Adipocyte (in vitro differentiated cells): Measurements from ENCODE around the gene SLC1A2.

Experiments
- DNase-seq: peaks from one replicate; pipeline ENCODE4 v3.0.0-alpha.2; 2015; ENCODE audit warnings: low read depth
- H3K27me3 ChIP-seq: replicated peaks from 2 replicates; pipeline ENCODE4 v1.7.0; 2013; ENCODE audit warnings: mild to moderate bottlenecking, low read length, moderate library complexity; ENCODE audit not compliant: control insufficient read depth, insufficient read depth
- H3K36me3 ChIP-seq: 2 replicates; pipeline ENCODE4 v1.7.0; 2013; ENCODE audit warnings: low read length, mild to moderate bottlenecking, moderate library complexity; ENCODE audit not compliant: control insufficient read depth, insufficient read depth, severe bottlenecking
- H3K4me1 ChIP-seq: 2 replicates; pipeline ENCODE4 v1.7.0; 2013; ENCODE audit warnings: mild to moderate bottlenecking, low read length, moderate library complexity; ENCODE audit not compliant: control insufficient read depth, insufficient read depth
- H3K4me3 ChIP-seq: 2 replicates; pipeline ENCODE4 v1.7.0; 2013; ENCODE audit warnings: mild to moderate bottlenecking, low read length, moderate library complexity
- H3K9ac ChIP-seq: 2 replicates; pipeline ENCODE4 v1.7.0; 2013; ENCODE audit warnings: mild to moderate bottlenecking, low read length, moderate library complexity
- H3K9me3 ChIP-seq: 2 replicates; pipeline ENCODE4 v1.7.0; 2013; ENCODE audit warnings: mild to moderate bottlenecking, low read length, moderate library complexity; ENCODE audit not compliant: control insufficient read depth

SLC1A2 gene

GRCh38 chr11:35225946-35226520 is 193.3 kb downstream of the SLC1A2 start:
- Histone ChIP-seq H3K36me3 (peaks cover 97% of the 10 kb centered on the region), H3K9me3 (no peaks in the 10 kb centered on the region), H3K4me3 (no peak overlapping the region), H3K27me3 (no peaks in the 10 kb centered on the region), H3K9ac (no peak overlapping the region), H3K4me1 (peaks cover 23% of the 10 kb centered on the region)
- DNase-seq = no peak

- Histone ChIP-seq H3K36me3 (peaks cover 97% of the 10 kb centered on the region), H3K9ac (peak overlapping the region; percentile 31), H3K4me3 (no peak overlapping the region), H3K4me1 (peaks cover 24% of the 10 kb centered on the region), H3K9me3 (no peaks in the 10 kb centered on the region), H3K27me3 (no peaks in the 10 kb centered on the region)
- peak; percentile 15 for DNase-seq
Measured at GRCh38 chr11:35223991-35224390, 195.4 kb downstream of the SLC1A2 start.

GRCh38 chr11:35223371-35223796 is 196.0 kb downstream of the SLC1A2 start:
- Histone ChIP-seq H3K4me1 (peaks cover 29% of the 10 kb centered on the region), H3K27me3 (no peaks in the 10 kb centered on the region), H3K36me3 (peaks cover 97% of the 10 kb centered on the region), H3K9me3 (no peaks in the 10 kb centered on the region), H3K9ac (peak overlapping the region; percentile 31), H3K4me3 (no peak overlapping the region)
- DNase-seq = peak; percentile 88

GRCh38 chr11:35218956-35219355 is 200.4 kb downstream of the SLC1A2 start:
- Histone ChIP-seq H3K4me3 (no peak overlapping the region), H3K9ac (no peak overlapping the region), H3K27me3 (no peaks in the 10 kb centered on the region), H3K9me3 (no peaks in the 10 kb centered on the region), H3K4me1 (peaks cover 50% of the 10 kb centered on the region), H3K36me3 (peaks cover 89% of the 10 kb centered on the region)
- DNase-seq = peak; percentile 68

GRCh38 chr11:35216962-35217678 is 202.2 kb downstream of the SLC1A2 start:
- H3K27me3 ChIP-seq = no peaks in the 10 kb centered on the region
- H3K36me3 ChIP-seq = peaks cover 74% of the 10 kb centered on the region
- peaks cover 56% of the 10 kb centered on the region for H3K4me1 ChIP-seq
- DNase-seq = no peak
- H3K4me3 ChIP-seq = no peak overlapping the region
- no peaks in the 10 kb centered on the region for H3K9me3 ChIP-seq
- no peak overlapping the region for H3K9ac ChIP-seq

- no peaks in the 10 kb centered on the region for H3K9me3 ChIP-seq
- peaks cover 72% of the 10 kb centered on the region for H3K36me3 ChIP-seq
- no peaks in the 10 kb centered on the region for H3K27me3 ChIP-seq
- no peak for DNase-seq
- no peak overlapping the region for H3K9ac ChIP-seq
- H3K4me3 ChIP-seq = no peak overlapping the region
- H3K4me1 ChIP-seq = peaks cover 62% of the 10 kb centered on the region
Measured at GRCh38 chr11:35215945-35216344, 203.4 kb downstream of the SLC1A2 start.

- peak; percentile 74 for DNase-seq
- Histone ChIP-seq H3K9me3 (peaks cover 3% of the 10 kb centered on the region), H3K4me1 (peaks cover 65% of the 10 kb centered on the region), H3K27me3 (no peaks in the 10 kb centered on the region), H3K4me3 (no peak overlapping the region), H3K36me3 (peaks cover 70% of the 10 kb centered on the region), H3K9ac (peak overlapping the region; percentile 45)
Measured at GRCh38 chr11:35214792-35215193, 204.6 kb downstream of the SLC1A2 start.

GRCh38 chr11:35214226-35214770 is 205.1 kb downstream of the SLC1A2 start:
- H3K4me3 ChIP-seq = no peak overlapping the region
- H3K27me3 ChIP-seq = no peaks in the 10 kb centered on the region
- peaks cover 5% of the 10 kb centered on the region for H3K9me3 ChIP-seq
- DNase-seq = peak; percentile 50
- peak overlapping the region; percentile 45 for H3K9ac ChIP-seq
- peaks cover 70% of the 10 kb centered on the region for H3K36me3 ChIP-seq
- peaks cover 65% of the 10 kb centered on the region for H3K4me1 ChIP-seq

GRCh38 chr11:35211952-35212351 is 207.4 kb downstream of the SLC1A2 start:
- Histone ChIP-seq H3K4me3 (peak overlapping the region; percentile 70), H3K36me3 (peaks cover 69% of the 10 kb centered on the region), H3K27me3 (no peaks in the 10 kb centered on the region), H3K9ac (peak overlapping the region; percentile 80), H3K4me1 (peaks cover 52% of the 10 kb centered on the region), H3K9me3 (peaks cover 5% of the 10 kb centered on the region)
- no peak for DNase-seq

- Histone ChIP-seq H3K9ac (peak overlapping the region; percentile 80), H3K36me3 (peaks cover 69% of the 10 kb centered on the region), H3K27me3 (no peaks in the 10 kb centered on the region), H3K9me3 (peaks cover 5% of the 10 kb centered on the region), H3K4me3 (peak overlapping the region; percentile 70), H3K4me1 (peaks cover 44% of the 10 kb centered on the region)
- peak; percentile 15 for DNase-seq
Measured at GRCh38 chr11:35210876-35211546, 208.3 kb downstream of the SLC1A2 start.

- Histone ChIP-seq H3K27me3 (no peaks in the 10 kb centered on the region), H3K36me3 (peaks cover 81% of the 10 kb centered on the region), H3K4me1 (peaks cover 27% of the 10 kb centered on the region), H3K9me3 (peaks cover 5% of the 10 kb centered on the region), H3K9ac (no peak overlapping the region), H3K4me3 (no peak overlapping the region)
- DNase-seq = no peak
Measured at GRCh38 chr11:35208795-35209194, 210.6 kb downstream of the SLC1A2 start.
